ENCODE data around the gene SLC16A9.

Gene SLC16A9

GRCh38 chr10:59631882-59632807, 77.5 kb downstream of the SLC16A9 start:
- H3K27me3 ChIP-seq = no peaks in the 10 kb centered on the region
- H4K20me1 ChIP-seq = no peaks in the 10 kb centered on the region
- no peaks in the 10 kb centered on the region for H3K4me1 ChIP-seq
- H3K4me3 ChIP-seq = no peak overlapping the region
- H3K36me3 ChIP-seq = no peaks in the 10 kb centered on the region
- no peak for TF ChIP-seq Cebpa-rat (IDR thresholded peaks at IDR 0.05)
- H3K4me2 ChIP-seq = no peak overlapping the region
- H3K9ac ChIP-seq = no peak overlapping the region
- H3K27ac ChIP-seq = no peak overlapping the region
- peaks cover 7% of the 10 kb centered on the region for H3K9me3 ChIP-seq

GRCh38 chr10:59631237-59631636, 78.4 kb downstream of the SLC16A9 start:
- Histone ChIP-seq H3K4me2 (no peak overlapping the region), H3K36me3 (no peaks in the 10 kb centered on the region), H3K4me3 (no peak overlapping the region), H3K27me3 (no peaks in the 10 kb centered on the region), H3K27ac (no peak overlapping the region), H3K9ac (no peak overlapping the region), H3K4me1 (peaks cover 3% of the 10 kb centered on the region; the same call in 1 of the 2 replicates), H4K20me1 (no peaks in the 10 kb centered on the region), H3K9me3 (no peaks in the 10 kb centered on the region)
- no peak for TF ChIP-seq Cebpa-rat (IDR thresholded peaks at IDR 0.05)

GRCh38 chr10:59628965-59629364, 80.7 kb downstream of the SLC16A9 start:
- no peak overlapping the region for H3K4me2 ChIP-seq
- no peak overlapping the region for H3K4me3 ChIP-seq
- no peak overlapping the region for H3K27ac ChIP-seq
- peaks cover 4% of the 10 kb centered on the region; the same call in 1 of the 2 replicates for H3K4me1 ChIP-seq
- TF ChIP-seq Cebpa-rat (IDR thresholded peaks at IDR 0.05) = no peak
- H3K9ac ChIP-seq = no peak overlapping the region
- no peaks in the 10 kb centered on the region for H3K27me3 ChIP-seq
- H3K36me3 ChIP-seq = no peaks in the 10 kb centered on the region
- H4K20me1 ChIP-seq = no peaks in the 10 kb centered on the region
- no peaks in the 10 kb centered on the region for H3K9me3 ChIP-seq

- H3K27me3 ChIP-seq = no peaks in the 10 kb centered on the region
- H3K36me3 ChIP-seq = no peaks in the 10 kb centered on the region
- H4K20me1 ChIP-seq = no peaks in the 10 kb centered on the region
- H3K9ac ChIP-seq = no peak overlapping the region
- TF ChIP-seq Cebpa-rat (IDR thresholded peaks at IDR 0.05) = no peak
- H3K27ac ChIP-seq = no peak overlapping the region
- no peak overlapping the region for H3K4me3 ChIP-seq
- H3K9me3 ChIP-seq = no peaks in the 10 kb centered on the region
- H3K4me2 ChIP-seq = no peak overlapping the region
- peaks cover 4% of the 10 kb centered on the region; the same call in 1 of the 2 replicates for H3K4me1 ChIP-seq
These were observed 81.2 kb downstream of the SLC16A9 start for GRCh38 chr10:59628456-59628855.

- Histone ChIP-seq H3K4me3 (no peak overlapping the region), H3K9me3 (no peaks in the 10 kb centered on the region), H3K27ac (no peak overlapping the region), H3K27me3 (no peaks in the 10 kb centered on the region), H3K36me3 (no peaks in the 10 kb centered on the region), H3K4me1 (peaks cover 4% of the 10 kb centered on the region; the same call in 1 of the 2 replicates), H3K9ac (no peak overlapping the region), H4K20me1 (no peaks in the 10 kb centered on the region), H3K4me2 (no peak overlapping the region)
- no peak for TF ChIP-seq Cebpa-rat (IDR thresholded peaks at IDR 0.05)
These were observed 82.2 kb downstream of the SLC16A9 start for GRCh38 chr10:59627366-59628018.

- no peak for TF ChIP-seq Cebpa-rat (IDR thresholded peaks at IDR 0.05)
- Histone ChIP-seq H3K36me3 (no peaks in the 10 kb centered on the region), H3K4me2 (no peak overlapping the region), H3K4me3 (no peak overlapping the region), H3K9me3 (no peaks in the 10 kb centered on the region), H3K9ac (no peak overlapping the region), H3K4me1 (peaks cover 4% of the 10 kb centered on the region; the same call in 1 of the 2 replicates), H3K27ac (no peak overlapping the region), H3K27me3 (no peaks in the 10 kb centered on the region), H4K20me1 (no peaks in the 10 kb centered on the region)
These were observed 83.2 kb downstream of the SLC16A9 start for GRCh38 chr10:59626523-59626869.

GRCh38 chr10:59625721-59626522, 83.7 kb downstream of the SLC16A9 start:
- Histone ChIP-seq H3K9me3 (no peaks in the 10 kb centered on the region), H3K4me2 (no peak overlapping the region), H3K9ac (no peak overlapping the region), H3K27ac (no peak overlapping the region), H3K27me3 (no peaks in the 10 kb centered on the region), H3K36me3 (no peaks in the 10 kb centered on the region), H3K4me3 (no peak overlapping the region), H3K4me1 (peaks cover 4% of the 10 kb centered on the region; the same call in 1 of the 2 replicates), H4K20me1 (no peaks in the 10 kb centered on the region)
- no peak for TF ChIP-seq Cebpa-rat (IDR thresholded peaks at IDR 0.05)

- Histone ChIP-seq H3K4me1 (peaks cover 4% of the 10 kb centered on the region; the same call in 1 of the 2 replicates), H3K27me3 (no peaks in the 10 kb centered on the region), H3K36me3 (no peaks in the 10 kb centered on the region), H4K20me1 (no peaks in the 10 kb centered on the region), H3K9ac (no peak overlapping the region), H3K9me3 (no peaks in the 10 kb centered on the region), H3K4me2 (no peak overlapping the region), H3K4me3 (no peak overlapping the region), H3K27ac (no peak overlapping the region)
- no peak for TF ChIP-seq Cebpa-rat (IDR thresholded peaks at IDR 0.05)
These were observed 84.7 kb downstream of the SLC16A9 start for GRCh38 chr10:59624951-59625350.

GRCh38 chr10:59624136-59624535, 85.5 kb downstream of the SLC16A9 start:
- no peak for TF ChIP-seq Cebpa-rat (IDR thresholded peaks at IDR 0.05)
- Histone ChIP-seq H3K9ac (no peak overlapping the region), H3K4me3 (no peak overlapping the region), H3K27me3 (no peaks in the 10 kb centered on the region), H3K36me3 (no peaks in the 10 kb centered on the region), H3K9me3 (no peaks in the 10 kb centered on the region), H3K27ac (no peak overlapping the region), H3K4me1 (peaks cover 4% of the 10 kb centered on the region; the same call in 1 of the 2 replicates), H4K20me1 (no peaks in the 10 kb centered on the region), H3K4me2 (no peak overlapping the region)

Measured in BLaER1 (cell line).